LNCAP (cell line): ENCODE measurements around the gene DPYD.

Experiments
- CTCF ChIP-seq: fragments of 450-650 bp; IDR thresholded peaks from 2 replicates; pipeline ENCODE4 v1.5.1; 2017; ENCODE audit warnings: mild to moderate bottlenecking

Gene DPYD

DNA sequence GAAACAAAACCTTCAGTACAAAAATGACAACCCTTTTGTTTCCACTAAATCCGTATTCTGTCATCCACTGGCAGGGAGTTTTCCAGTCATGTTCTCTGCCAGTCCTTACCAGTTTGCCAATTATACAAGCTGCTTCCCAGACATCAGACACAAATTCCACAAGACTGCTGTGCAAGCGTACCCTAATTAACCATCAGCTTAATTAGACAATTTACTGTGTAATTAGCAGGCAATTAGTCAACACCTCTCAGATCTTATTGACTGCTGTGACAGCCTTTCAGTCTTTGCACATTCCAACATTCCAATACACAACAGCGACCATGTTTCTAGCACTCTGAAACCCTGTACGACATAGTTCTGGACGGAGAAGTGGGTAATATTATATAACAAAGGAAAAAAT is 420.1 kb downstream of the DPYD start:
- TF ChIP-seq CTCF: no peak

- TF ChIP-seq CTCF: no peak
Measured at GRCh38 chr1:97499667-97500066, 421.2 kb downstream of the DPYD start.

GRCh38 chr1:97489834-97490233 is 431.0 kb downstream of the DPYD start:
- TF ChIP-seq CTCF: no peak

GRCh38 chr1:97488530-97488929 is 432.3 kb downstream of the DPYD start:
- TF ChIP-seq CTCF: no peak

DNA sequence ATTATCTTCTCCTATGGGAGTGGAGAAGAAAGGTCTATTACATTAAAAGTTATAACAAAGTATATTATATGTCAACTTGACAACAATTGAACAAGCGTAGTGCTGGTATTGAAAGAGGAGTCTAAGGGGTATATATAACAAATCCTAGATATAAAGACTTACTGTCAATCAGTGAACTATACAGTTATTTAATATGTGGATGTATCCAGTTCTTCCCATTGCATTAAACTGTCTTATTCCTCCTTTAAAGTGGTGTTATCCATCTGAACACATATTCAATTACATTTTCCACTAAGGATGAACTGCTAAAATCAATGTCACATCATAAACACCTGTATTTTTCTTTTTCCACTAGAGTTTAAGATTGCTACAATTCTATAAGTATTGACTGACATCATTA is 438.8 kb downstream of the DPYD start:
- TF ChIP-seq CTCF: no peak

DNA sequence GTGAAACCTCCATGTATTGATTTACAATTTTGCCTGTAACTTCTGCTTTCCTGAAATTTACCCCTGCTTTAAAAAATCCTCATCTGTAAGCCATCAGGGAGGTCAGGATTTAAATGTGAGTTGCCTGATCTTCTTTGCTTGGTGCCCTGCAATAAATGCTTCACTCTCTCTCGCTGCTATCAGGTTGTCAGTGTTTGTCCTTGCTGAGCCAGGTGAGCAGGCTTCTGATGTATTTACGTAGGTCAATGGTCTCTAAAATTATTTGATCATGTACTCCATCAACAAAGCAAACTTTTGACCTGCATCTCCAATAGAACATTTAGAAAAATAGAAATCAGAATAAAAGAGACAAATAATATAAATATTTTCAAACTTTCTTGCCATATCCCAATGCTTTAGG is 453.4 kb downstream of the DPYD start:
- TF ChIP-seq CTCF: no peak

- TF ChIP-seq CTCF: no peak
Measured at GRCh38 chr1:97464305-97464704, 456.5 kb downstream of the DPYD start.

DNA sequence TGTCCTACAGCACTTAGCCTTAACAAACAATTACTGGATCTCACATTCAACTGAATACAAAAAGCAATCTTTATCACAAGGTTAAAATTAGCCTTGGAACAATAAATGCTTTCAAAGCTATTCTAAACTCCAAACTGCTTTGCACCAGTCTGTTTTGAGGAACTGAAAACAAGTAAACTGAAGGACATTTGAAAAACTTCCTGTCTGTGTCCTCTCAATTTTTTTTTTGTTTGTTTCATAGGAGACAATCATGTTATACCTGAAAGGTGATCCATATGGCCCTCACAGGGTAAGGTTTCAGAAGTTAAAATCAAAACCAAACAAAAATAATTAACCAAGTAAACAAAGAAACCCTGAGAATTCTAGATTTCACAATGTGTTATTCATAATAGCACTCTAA is 459.1 kb downstream of the DPYD start:
- TF ChIP-seq CTCF: no peak
